PC-9 (cell line): ENCODE data around the gene DIRAS1.

ENCODE experiments used
- CTCF ChIP-seq: fragments of 200-600 bp; sonication (generic); conservative IDR thresholded peaks from 2 replicates; pipeline ENCODE4 v1.6.1; 2017; ENCODE audit warnings: mixed run types, antibody characterized with exemption, mild to moderate bottlenecking, moderate library complexity
- EZH2 ChIP-seq: fragments of 200-600 bp; sonication (generic); IDR thresholded peaks from 2 replicates; pipeline ENCODE4 v1.8.0; 2017; ENCODE audit warnings: antibody characterized with exemption, low read depth

GRCh38 chr19:2665103-2665502 is 56.1 kb downstream of the DIRAS1 start:
- TF ChIP-seq CTCF (no peak), EZH2 (no peak)
